ENCODE results near the gene BRPF3.

The BRPF3 gene

DNA sequence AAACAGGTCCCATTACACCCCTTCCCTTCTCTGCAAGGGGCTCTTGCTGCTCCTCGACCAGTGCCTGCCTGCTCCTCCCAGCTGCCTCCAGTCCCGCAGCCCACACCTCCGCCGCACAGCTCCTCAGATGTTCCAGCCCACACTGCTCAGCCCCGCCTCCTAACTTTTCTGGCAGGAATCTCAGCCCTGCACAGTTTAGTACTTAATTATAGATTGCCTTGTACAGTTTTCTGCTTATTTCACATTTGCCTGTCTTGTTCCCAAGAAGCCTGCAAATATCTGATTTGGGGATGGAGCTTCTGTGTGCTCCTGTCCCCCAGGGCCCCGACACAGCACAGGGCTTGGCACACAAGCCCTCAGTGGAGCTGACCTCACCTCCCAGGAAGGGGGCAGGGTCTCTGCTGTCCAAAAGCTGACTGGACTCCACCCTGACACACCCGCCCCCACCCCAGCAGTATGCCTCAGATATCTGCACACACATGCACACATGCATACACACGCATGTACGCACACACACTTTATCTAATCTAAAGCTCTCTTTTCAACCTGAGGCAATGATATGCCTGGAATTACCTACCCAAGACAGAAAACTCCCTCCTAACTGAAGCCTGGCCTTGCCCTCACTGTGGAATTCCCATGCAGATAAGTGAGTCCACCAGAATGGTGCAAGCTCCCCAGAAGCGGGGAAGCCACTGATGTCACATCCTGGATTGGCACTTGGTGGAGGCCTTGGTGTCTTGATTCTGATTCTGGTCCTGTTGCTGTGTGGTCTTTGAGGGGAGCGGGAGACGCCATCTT, 72.1 kb downstream of the BRPF3 start:
- DNase-seq (ENCODE audit: low read depth in 2 of 2) = no peak

DNA sequence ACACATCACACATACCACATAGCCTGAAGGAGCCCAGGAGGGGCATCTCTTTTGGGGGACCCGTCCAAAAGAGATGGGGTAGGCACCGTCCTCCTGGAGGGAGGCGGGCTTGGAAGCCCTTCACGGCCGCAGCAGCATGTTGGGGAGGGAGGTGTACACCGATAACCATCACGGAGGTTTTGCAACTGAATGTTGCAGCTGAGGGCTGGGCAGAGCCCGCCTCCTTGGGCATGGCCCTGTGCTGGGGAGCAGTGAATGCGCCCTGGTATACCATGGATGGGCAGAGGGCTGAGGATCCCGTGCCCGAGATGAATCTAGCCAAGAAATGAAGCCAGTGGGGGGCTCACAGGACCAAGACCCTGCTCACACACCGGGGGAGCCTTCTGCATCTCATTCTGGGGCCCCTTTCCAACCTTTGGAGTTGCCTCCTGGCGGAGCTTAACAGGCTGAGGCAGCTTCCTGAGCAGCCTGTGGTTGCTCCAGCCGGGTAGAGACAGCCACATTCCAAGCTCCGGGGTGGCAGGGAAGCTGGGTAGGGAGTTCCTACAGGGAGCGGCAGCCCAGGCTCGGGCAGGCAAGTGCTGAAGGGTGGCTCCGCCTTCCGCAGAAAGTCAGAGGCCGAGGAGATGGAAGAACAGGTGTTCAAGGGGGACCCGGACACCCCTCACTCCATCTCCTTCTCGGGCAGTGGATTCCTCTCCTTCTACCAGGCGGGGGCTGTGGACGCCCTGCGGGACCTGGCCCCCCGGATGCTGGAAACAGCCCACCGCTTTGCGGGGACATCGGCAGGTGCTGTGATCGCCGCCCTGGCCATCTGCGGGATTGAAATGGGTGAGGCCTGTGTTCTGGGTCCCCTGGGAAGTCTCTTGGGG, 73.5 kb downstream of the BRPF3 start, which contains the start of gene PNPLA1:
TSS of gene PNPLA1 (plus strand) at position 227 of the 872 bp plus-strand sequence. CDS start at position 627, 400 bp downstream.
- DNase-seq (ENCODE audit: low read depth in 2 of 2) = no peak

DNA sequence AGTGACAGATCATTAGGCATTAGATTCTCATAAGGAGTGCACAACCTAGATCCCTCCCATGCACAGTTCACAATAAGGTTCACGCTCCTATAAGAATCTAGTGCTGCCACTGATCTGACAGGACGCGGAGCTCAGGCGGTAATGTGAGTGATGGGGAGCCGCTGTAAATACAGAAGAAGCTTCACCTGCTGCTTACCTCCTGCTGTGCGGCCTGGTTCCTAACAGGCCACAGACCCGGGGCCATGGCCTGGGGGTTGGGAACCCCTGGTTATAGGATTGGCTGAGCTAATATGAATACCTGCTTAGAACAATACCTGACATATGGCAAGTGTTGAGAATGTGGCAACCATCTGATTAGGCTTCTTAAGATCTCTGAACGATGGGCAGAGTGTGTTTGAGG, 75.7 kb downstream of the BRPF3 start:
- DNase-seq (ENCODE audit: low read depth in 2 of 2) = no peak

DNA sequence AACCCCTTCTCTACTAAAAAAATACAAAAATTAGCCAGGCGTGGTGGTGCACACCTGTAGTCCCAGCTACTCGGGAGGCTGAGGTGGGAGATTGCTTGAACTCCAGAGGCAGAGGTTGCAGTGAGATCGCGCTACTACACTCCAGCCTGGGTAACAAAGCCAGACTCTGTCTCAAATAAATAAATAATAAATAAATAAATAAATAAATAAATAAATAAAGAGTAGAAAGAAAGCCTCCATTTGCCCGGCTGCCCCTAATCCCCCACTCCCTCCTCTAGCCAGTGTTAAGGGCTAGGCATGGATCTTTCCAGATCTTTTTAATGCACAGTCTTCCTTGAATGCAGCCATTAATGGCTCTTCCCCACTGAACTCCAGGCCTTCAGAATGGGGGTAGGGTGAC, 76.5 kb downstream of the BRPF3 start:
- no peak for DNase-seq (ENCODE audit: low read depth in 2 of 2)

DNA sequence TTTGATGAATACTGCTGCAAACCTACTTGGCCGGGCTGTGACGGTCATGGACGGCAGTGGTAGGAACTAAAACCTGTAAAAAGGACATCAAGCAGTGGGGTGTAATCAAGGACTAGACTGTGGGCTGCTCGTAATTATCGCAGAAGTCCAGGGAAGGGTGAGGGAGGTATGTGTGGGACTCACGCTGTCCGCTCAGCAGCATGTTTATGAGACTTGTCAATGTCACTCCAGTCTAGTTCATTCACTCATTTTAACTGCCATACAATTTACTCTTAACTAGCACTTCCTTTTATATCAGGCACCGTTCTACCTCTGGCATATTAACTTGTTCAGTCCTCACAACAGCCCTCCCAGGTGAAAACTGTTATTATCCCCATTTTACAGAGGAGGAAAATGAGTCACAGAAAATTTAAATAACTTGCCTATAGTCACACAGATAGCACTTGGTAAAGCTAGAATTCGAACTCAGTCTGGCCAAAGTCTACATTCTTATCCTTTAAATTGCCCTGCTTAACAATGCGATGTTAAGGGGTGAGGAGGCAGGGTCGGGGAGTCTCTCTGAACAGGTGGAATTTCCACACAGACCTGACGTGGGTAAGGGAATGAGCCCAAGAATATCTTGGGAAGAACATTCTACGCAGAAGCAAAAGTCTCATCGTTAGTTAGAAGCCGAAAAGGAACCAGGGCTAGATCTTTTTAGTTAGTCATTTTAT, 77.4 kb downstream of the BRPF3 start:
- no peak for DNase-seq (ENCODE audit: low read depth in 2 of 2)

DNA sequence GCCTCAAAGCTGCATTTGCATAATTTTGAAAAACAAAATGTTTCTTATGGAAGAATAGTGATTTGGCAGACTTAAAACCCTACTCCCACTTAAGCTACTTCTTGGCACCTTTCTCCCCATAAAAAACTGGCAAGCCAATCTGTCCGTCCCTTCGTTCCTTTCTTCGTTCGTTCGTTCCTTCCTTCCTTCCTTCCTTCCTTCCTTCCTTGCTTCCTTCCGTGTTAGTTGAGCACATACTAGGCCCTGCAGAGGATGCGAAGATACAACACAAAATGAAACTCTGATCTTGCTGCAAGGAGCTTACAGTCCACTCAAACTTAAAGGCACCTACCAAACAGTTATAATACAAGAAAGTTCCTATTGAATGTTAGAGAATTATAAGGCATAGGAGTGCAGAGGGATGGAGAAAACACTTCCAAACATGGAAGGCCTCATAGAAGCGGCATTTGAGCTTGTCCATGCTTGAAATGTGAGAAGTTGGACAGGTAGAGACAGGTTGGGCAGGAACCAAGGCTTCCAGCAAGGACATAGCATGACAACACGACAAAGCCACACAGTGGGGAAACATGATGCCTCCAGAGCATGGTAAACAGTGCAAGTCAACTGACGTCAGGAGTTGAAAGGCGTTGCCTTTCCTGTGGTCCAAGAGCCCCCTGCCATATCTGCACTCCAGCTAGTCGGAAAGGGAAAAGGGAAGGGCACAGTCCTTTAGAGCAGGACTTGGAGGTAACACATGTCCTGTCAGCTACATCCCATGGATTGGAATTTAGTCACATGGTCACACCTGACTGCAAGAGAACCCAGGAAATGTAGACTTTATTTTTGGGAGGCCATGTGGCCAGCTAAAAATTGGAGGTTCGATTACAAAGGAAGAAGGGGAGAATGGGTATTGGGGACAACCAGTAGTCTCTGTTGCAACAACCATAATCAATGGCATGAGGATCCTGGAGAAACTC, 80.3 kb downstream of the BRPF3 start:
- no peak for DNase-seq (ENCODE audit: low read depth in 2 of 2)

- DNase-seq (ENCODE audit: low read depth in 2 of 2) = no peak
These were observed 81.5 kb downstream of the BRPF3 start for GRCh38 chr6:36277946-36278470.

DNA sequence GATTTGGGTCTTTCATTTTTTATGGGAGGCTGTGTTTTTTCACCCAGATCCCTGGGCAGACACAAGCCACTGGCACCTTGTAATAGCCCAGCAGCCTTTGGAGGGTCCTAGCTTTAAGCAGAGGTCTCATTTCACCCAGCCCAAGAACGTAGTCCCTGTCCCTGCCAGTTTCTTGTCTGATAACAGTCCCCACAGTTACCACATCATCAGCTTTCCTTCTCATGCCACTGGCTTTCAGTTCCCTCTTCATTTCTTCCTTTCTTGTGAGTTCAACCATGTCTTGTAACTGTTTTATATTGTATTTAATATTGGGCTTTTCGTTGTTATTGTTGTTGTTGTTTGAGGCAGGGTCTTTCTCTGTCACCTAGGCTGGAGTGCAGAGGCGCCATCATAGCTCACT, 83.9 kb downstream of the BRPF3 start:
- no peak for DNase-seq (ENCODE audit: low read depth in 2 of 2)

GRCh38 chr6:36280983-36281382, 84.4 kb downstream of the BRPF3 start:
- DNase-seq (ENCODE audit: low read depth in 2 of 2) = no peak
